ENCODE data around the gene LMBRD2. TPM values are rescaled to one million over a fixed set of nuclear protein-coding genes. Genes with fewer than 3 reads are reported as not detected.

LMBRD2 gene
- total RNA-seq, 4 donors from 2014 or later = 5.8 to 18.3 (median 11.3) TPM

GRCh38 chr5:36079200-36079781 is 72.4 kb downstream of the LMBRD2 start:
- Histone ChIP-seq H3K4me3 (no peak overlapping the region), H3K27me3 (peaks cover 7% of the 10 kb centered on the region), H3K9me3 (no peaks in the 10 kb centered on the region), H3K36me3 (no peaks in the 10 kb centered on the region), H3K4me1 (no peaks in the 10 kb centered on the region), H3K27ac (no peak overlapping the region)
- TF ChIP-seq, protein P1, sequence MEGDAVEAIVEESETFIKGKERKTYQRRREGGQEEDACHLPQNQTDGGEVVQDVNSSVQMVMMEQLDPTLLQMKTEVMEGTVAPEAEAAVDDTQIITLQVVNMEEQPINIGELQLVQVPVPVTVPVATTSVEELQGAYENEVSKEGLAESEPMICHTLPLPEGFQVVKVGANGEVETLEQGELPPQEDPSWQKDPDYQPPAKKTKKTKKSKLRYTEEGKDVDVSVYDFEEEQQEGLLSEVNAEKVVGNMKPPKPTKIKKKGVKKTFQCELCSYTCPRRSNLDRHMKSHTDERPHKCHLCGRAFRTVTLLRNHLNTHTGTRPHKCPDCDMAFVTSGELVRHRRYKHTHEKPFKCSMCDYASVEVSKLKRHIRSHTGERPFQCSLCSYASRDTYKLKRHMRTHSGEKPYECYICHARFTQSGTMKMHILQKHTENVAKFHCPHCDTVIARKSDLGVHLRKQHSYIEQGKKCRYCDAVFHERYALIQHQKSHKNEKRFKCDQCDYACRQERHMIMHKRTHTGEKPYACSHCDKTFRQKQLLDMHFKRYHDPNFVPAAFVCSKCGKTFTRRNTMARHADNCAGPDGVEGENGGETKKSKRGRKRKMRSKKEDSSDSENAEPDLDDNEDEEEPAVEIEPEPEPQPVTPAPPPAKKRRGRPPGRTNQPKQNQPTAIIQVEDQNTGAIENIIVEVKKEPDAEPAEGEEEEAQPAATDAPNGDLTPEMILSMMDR (IDR thresholded peaks at IDR 0.05) = peak; percentile 24 to 59 (median 48)
- no peak for TF ChIP-seq EP300 (IDR thresholded peaks at IDR 0.05; ENCODE audit: low read depth)
- intact Hi-C loops (cut with DNase I; ENCODE audit: low total_unique reads) (no loop called here), in situ Hi-C loops (cut with MboI; ENCODE audit: low pct_ligation_motif_present in 1 of 4, low pct_unique_long_range_greater_than_20kb in 1 of 4, low sequenced_read_pairs in 3 of 4) (no loop called here)
- 14 to 22% methylated on average over 5 to 10 of the region's 10 CpGs for whole genome bisulfite sequencing, 2 donors (ENCODE audit: low coverage in 1 of 2)
- no peak for DNase-seq

GRCh38 chr5:36078430-36078829 is 73.3 kb downstream of the LMBRD2 start:
- TF ChIP-seq POLR2A (IDR thresholded peaks at IDR 0.05) (no peak), EP300 (IDR thresholded peaks at IDR 0.05; ENCODE audit: low read depth) (no peak), POLR2AphosphoS5 (IDR thresholded peaks at IDR 0.05) (no peak)
- TF ChIP-seq, protein P1 (IDR thresholded peaks at IDR 0.05) = no peak
- Histone ChIP-seq H3K36me3 (no peaks in the 10 kb centered on the region), H3K27ac (no peak overlapping the region), H3K27me3 (peaks cover 7% of the 10 kb centered on the region), H3K4me1 (no peaks in the 10 kb centered on the region), H3K9me3 (no peaks in the 10 kb centered on the region), H3K4me3 (no peak overlapping the region)
- no peak for DNase-seq
- 60 to 68% methylated on average over 5 to 10 of the region's 10 CpGs for WGBS, 2 donors (ENCODE audit: low coverage in 1 of 2)
- in situ Hi-C loops (cut with MboI; ENCODE audit: low pct_ligation_motif_present in 1 of 4, low pct_unique_long_range_greater_than_20kb in 1 of 4, low sequenced_read_pairs in 3 of 4) = no loop called here
- intact Hi-C loops (cut with DNase I; ENCODE audit: low total_unique reads) = no loop called here

GRCh38 chr5:36073595-36074216 is 78.0 kb downstream of the LMBRD2 start:
- no peak for DNase-seq
- in situ Hi-C loops (cut with MboI; ENCODE audit: low pct_ligation_motif_present in 1 of 4, low pct_unique_long_range_greater_than_20kb in 1 of 4, low sequenced_read_pairs in 3 of 4) (no loop called here), intact Hi-C loops (cut with DNase I; ENCODE audit: low total_unique reads) (no loop called here)
- H3K27ac ChIP-seq = no peak overlapping the region
- TF ChIP-seq POLR2AphosphoS5 (IDR thresholded peaks at IDR 0.05) (no peak), EP300 (IDR thresholded peaks at IDR 0.05; ENCODE audit: low read depth) (no peak), POLR2A (IDR thresholded peaks at IDR 0.05) (no peak)
- TF ChIP-seq, protein P1 (IDR thresholded peaks at IDR 0.05) = no peak
- peaks cover 7% of the 10 kb centered on the region for H3K27me3 ChIP-seq
- WGBS, 2 donors (ENCODE audit: low coverage in 1 of 2) = 71% methylated on average over 3 of the region's 3 CpGs; no CpG with 5 or more reads in 1 of the 2 donors
- H3K4me1 ChIP-seq = no peaks in the 10 kb centered on the region
- H3K9me3 ChIP-seq = no peaks in the 10 kb centered on the region
- no peaks in the 10 kb centered on the region for H3K36me3 ChIP-seq
- H3K4me3 ChIP-seq = no peak overlapping the region

DNA sequence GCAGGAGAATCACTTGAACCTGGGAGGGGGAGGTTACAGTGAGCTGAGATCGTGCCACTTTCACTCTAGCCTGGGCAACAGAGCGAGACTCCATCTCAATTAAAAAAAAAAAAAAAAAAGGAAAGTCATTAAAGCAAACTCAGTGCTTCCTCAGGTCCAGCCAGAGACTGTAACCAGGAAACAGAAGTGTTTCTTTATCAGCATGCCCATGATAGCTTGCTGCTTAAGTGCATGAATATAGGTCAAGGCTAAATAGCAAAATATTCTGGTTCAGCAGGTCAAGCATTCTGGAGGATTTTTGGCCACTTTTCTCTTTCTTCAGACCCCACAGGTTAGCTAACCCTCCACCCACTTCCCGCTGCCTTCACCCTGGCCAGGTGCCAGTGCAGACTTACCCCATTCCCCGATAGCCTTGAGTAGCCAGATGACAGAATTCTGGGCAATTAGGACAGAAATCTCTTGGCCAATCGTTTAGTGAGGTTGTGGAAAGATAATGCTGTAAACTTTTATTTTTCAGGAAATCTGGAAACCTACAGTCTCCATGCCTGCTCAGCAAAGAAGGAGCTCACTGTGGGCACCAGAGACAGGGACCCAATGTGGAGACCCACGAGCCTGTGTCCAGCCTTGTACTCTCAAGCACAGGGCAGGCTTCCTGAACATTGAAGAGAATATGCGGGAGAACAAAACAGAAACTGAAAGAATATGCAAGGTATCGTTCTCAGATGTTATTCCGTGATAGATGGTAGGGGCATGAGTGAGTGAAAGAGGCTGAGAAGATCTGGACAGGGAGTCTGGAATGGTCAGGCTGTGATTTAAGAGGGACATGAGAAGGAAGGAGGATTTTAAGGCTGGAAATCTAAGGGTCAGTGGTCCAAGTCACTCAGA is 80.8 kb downstream of the LMBRD2 start:
- no peak for DNase-seq
- intact Hi-C loops (cut with DNase I; ENCODE audit: low total_unique reads) = no loop called here
- in situ Hi-C loops (cut with MboI; ENCODE audit: low pct_ligation_motif_present in 1 of 4, low pct_unique_long_range_greater_than_20kb in 1 of 4, low sequenced_read_pairs in 3 of 4) = no loop called here
- no peaks in the 10 kb centered on the region for H3K4me1 ChIP-seq
- TF ChIP-seq EP300 (IDR thresholded peaks at IDR 0.05; ENCODE audit: low read depth) = no peak
- H3K27me3 ChIP-seq = peaks cover 13% of the 10 kb centered on the region
- 30% methylated on average over 8 to 9 of the region's 9 CpGs for WGBS, 2 donors (ENCODE audit: low coverage in 1 of 2)
- no peak overlapping the region for H3K27ac ChIP-seq
- no peaks in the 10 kb centered on the region for H3K36me3 ChIP-seq
- peak overlapping the region in 1 of 4 donors; percentile 28 for H3K4me3 ChIP-seq
- no peaks in the 10 kb centered on the region for H3K9me3 ChIP-seq
